GM10248 (cell line): ENCODE results near the gene NAA15.

Source experiments
- CTCF ChIA-PET: fragments of 300-600 bp; sonication (Branson Sonifier 250); formaldehyde crosslinking; extraction: SDS; loops from one replicate; lab custom pipeline; 2021; ENCODE audit warnings: antibody characterized with exemption; lab: Yijun Ruan, JAX
- POLR2A ChIA-PET: fragments of 350-650 bp; sonication (Branson Sonifier 250); formaldehyde crosslinking; extraction: SDS; loops from one replicate; lab custom pipeline; 2020; ENCODE audit warnings: antibody characterized with exemption; lab: Yijun Ruan, JAX
- DNase-seq: peaks from one replicate; pipeline ENCODE4 v3.0.0; 2012; ENCODE audit errors: extremely low spot score
- CTCF ChIP-seq: IDR thresholded peaks from 2 replicates; pipeline ENCODE4 v1.5.1; 2012; ENCODE audit warnings: mild to moderate bottlenecking, low read depth; ENCODE audit errors: extremely low read depth, missing control alignments, control extremely low read depth

The NAA15 gene

GRCh38 chr4:139367421-139368090 lies 66.3 kb downstream of the NAA15 start:
- ChIA-PET POLR2A (no interaction called here), CTCF (interaction anchor here (1.0 to 1.9 kb wide), 4 partner anchors 8 to 22 kb away, joined by 3 to 6 read pairs (median 4); no protein-coding TSS in a partner anchor)
- DNase-seq: no peak
- TF ChIP-seq CTCF: no peak

- ChIA-PET POLR2A (no interaction called here), CTCF (interaction anchor here (0.8 to 1.9 kb wide), 4 partner anchors 9 to 84 kb away, joined by 3 to 6 read pairs (median 4); no protein-coding TSS in a partner anchor)
- DNase-seq: no peak
- TF ChIP-seq CTCF: no peak
Measured at GRCh38 chr4:139368998-139369397, 67.7 kb downstream of the NAA15 start.

DNA sequence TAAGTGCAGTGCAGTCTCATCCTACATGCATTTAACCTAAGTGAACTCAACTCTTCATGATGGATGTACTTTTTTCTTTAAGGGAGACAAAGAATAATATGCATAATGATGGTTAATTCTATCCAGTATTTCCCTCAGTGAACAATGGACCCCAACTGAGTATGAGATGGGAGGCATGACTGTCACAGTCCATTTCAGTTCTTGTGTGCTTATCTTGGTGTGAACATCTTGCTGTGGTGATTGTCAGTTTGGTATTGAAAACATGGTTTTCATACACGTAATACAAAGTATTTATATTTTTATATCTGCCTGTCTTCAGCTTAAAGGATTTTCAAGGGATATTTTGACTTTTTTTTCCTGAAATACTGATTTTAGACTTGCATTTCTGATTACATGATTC lies 72.9 kb downstream of the NAA15 start:
- CTCF ChIA-PET: no interaction called here
- DNase-seq: no peak
- no peak for TF ChIP-seq CTCF
- POLR2A ChIA-PET: no interaction called here

DNA sequence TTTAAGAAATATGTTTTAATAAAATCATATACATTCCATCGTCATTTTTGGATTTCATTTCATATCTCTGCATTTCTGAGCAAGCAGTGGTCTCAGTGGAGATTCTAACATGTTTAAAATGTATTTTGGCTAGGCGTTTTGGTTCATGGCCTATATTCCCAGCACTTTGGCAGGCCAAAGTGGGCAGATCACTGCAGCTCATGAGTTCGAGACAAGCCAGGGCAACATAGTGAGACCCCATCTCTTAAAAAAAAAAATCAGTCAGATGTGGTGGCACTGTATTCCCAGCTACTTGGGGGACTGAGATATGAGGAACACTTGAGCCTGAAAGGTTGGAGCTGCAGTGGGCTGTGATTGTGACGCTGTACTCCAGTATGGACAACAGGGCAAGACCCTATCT lies 85.1 kb downstream of the NAA15 start:
- POLR2A ChIA-PET: no interaction called here
- no peak for DNase-seq
- CTCF ChIA-PET: interaction anchor here (0.8 to 2.3 kb wide), 4 partner anchors 28 to 90 kb away, joined by 4 to 6 read pairs (median 5); no protein-coding TSS in a partner anchor
- TF ChIP-seq CTCF: no peak

GRCh38 chr4:139389102-139389501 lies 87.8 kb downstream of the NAA15 start:
- ChIA-PET POLR2A (no interaction called here), CTCF (interaction anchor here (0.9 kb wide), 1 partner anchor 9 kb away, joined by 3 read pairs; no protein-coding TSS in a partner anchor)
- no peak for TF ChIP-seq CTCF
- no peak for DNase-seq

DNA sequence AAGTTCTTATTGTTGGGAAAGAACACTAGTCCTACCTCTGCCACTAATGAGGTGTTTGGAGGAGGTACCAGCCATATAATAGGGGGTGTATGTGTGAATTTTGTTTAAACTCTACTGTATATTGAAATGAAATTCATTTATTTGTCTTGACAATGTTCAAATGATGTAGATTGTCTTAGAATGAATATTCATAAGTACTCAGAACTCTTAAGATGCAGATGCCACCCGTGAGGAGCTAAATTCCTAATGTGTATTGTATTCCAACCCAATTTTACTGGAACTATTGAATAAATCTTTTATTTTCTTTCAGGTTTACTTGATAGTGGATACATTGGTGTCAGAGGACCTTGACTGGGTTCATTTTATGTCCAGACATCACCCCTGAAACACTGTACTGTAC lies 88.7 kb downstream of the NAA15 start:
- CTCF ChIA-PET: interaction anchor here (0.9 to 1.4 kb wide), 4 partner anchors 20 to 94 kb away, joined by 3 to 6 read pairs (median 3); no protein-coding TSS in a partner anchor

More for the DNA sequence above, 88.7 kb downstream of the NAA15 start:
- TF ChIP-seq CTCF: no peak
- POLR2A ChIA-PET: no interaction called here
- DNase-seq: no peak
